HTERT RPE-1 (cell line): ENCODE data around the gene SPATA24.
"Not testable (repeated sequence)": the region's sequence is repeated elsewhere in the genome, so short reads cannot be mapped to it uniquely, and the experiment has no call there.

Experiments used
- in situ Hi-C: fragments of 300-500 bp; cut with MboI; formaldehyde crosslinking; loops from 4 replicates; pipeline ENCODE4 v1.14.3; 2020; ENCODE audit warnings: low sequenced_read_pairs

Gene SPATA24

GRCh38 chr5:139403787-139404483 lies at the start of gene SPATA24:
Gene SPATA24, minus strand, starts transcription at chr5:139404089. Its CDS starts 29 bp downstream, at chr5:139404060.
- in situ Hi-C loops, result no loop called here

- in situ Hi-C loops, result no loop called here
These were observed 48.2 kb upstream of the SPATA24 start for GRCh38 chr5:139451878-139452660.

GRCh38 chr5:139451176-139451575 lies 47.3 kb upstream of the SPATA24 start:
- in situ Hi-C loops, result no loop called here

GRCh38 chr5:139446956-139447779 lies 43.3 kb upstream of the SPATA24 start:
- in situ Hi-C loops, result no loop called here

GRCh38 chr5:139445325-139446170 lies 41.7 kb upstream of the SPATA24 start:
- in situ Hi-C loops, result no loop called here

- in situ Hi-C loops, result no loop called here
These were observed 40.1 kb upstream of the SPATA24 start for GRCh38 chr5:139443831-139444453.

GRCh38 chr5:139440416-139440815 lies 36.5 kb upstream of the SPATA24 start:
- in situ Hi-C loops, result not testable (repeated sequence)

- in situ Hi-C loops, result no loop called here
These were observed 35.4 kb upstream of the SPATA24 start, which contains the start of gene DNAJC18 for GRCh38 chr5:139439013-139439903. Gene DNAJC18, minus strand, starts transcription at chr5:139439525. Its CDS starts 80 bp downstream, at chr5:139439445.

GRCh38 chr5:139438707-139439012 lies 34.8 kb upstream of the SPATA24 start:
- in situ Hi-C loops, result no loop called here

- in situ Hi-C loops, result no loop called here
These were observed 31.8 kb upstream of the SPATA24 start for GRCh38 chr5:139435676-139436075.

- in situ Hi-C loops, result no loop called here
These were observed 27.8 kb upstream of the SPATA24 start for GRCh38 chr5:139431706-139432105.

GRCh38 chr5:139430015-139430414 lies 26.1 kb upstream of the SPATA24 start:
- in situ Hi-C loops, result no loop called here

- in situ Hi-C loops, result no loop called here
These were observed 22.5 kb upstream of the SPATA24 start for GRCh38 chr5:139426203-139426885.

GRCh38 chr5:139425497-139425896 lies 21.6 kb upstream of the SPATA24 start:
- in situ Hi-C loops, result no loop called here

GRCh38 chr5:139422307-139422893 lies 18.5 kb upstream of the SPATA24 start:
- in situ Hi-C loops, result no loop called here

- in situ Hi-C loops, result no loop called here
These were observed 15.6 kb upstream of the SPATA24 start for GRCh38 chr5:139419226-139420192.

GRCh38 chr5:139418793-139419192 lies 14.9 kb upstream of the SPATA24 start:
- in situ Hi-C loops, result no loop called here
